Erythroblast (primary cell): ENCODE measurements around the gene VAC14.
"Not testable (repeated sequence)": the region's sequence is repeated elsewhere in the genome, so short reads cannot be mapped to it uniquely, and the experiment has no call there.

Experiments
- DNase-seq, 2 experiments: peaks; one replicate each; lab custom pipeline; 2025; lab: John Stamatoyannopoulos, UW
- GATA1 ChIP-seq: IDR thresholded peaks from 2 replicates; pipeline ENCODE4 v1.6.1; 2011; ENCODE audit warnings: low read depth, mild to moderate bottlenecking, control low read depth, low read length, moderate library complexity
- POLR2A ChIP-seq: IDR thresholded peaks from 2 replicates; pipeline ENCODE4 v1.6.1; 2011; ENCODE audit warnings: mild to moderate bottlenecking, low read length

VAC14 gene

GRCh38 chr16:70649300-70649699, 151.7 kb downstream of the VAC14 start:
- TF ChIP-seq GATA1, result no peak
- TF ChIP-seq POLR2A, result no peak
- DNase-seq, result no peak

- DNase-seq, result no peak
- no peak for TF ChIP-seq POLR2A
- TF ChIP-seq GATA1, result no peak
Measured at GRCh38 chr16:70648606-70649005, 152.4 kb downstream of the VAC14 start.

- TF ChIP-seq POLR2A (no peak), GATA1 (no peak)
- no peak for DNase-seq
Measured at GRCh38 chr16:70647441-70648359, 153.3 kb downstream of the VAC14 start.

GRCh38 chr16:70646260-70647241, 154.4 kb downstream of the VAC14 start, which contains the start of gene IL34:
IL34 (plus strand) TSS chr16:70646559; CDS start chr16:70646948, 389 bp downstream.
- no peak for DNase-seq
- TF ChIP-seq GATA1 (no peak), POLR2A (no peak)

GRCh38 chr16:70644763-70645597, 156.0 kb downstream of the VAC14 start:
- no peak for TF ChIP-seq GATA1
- no peak for TF ChIP-seq POLR2A
- no peak for DNase-seq

GRCh38 chr16:70643264-70643663, 157.7 kb downstream of the VAC14 start:
- DNase-seq, result not testable (repeated sequence)

GRCh38 chr16:70642633-70643032, 158.3 kb downstream of the VAC14 start:
- TF ChIP-seq GATA1 (no peak), POLR2A (no peak)
- DNase-seq, result no peak

GRCh38 chr16:70638814-70639792, 161.9 kb downstream of the VAC14 start:
- DNase-seq, result no peak
- no peak for TF ChIP-seq POLR2A
